Measurements from ENCODE around the gene TBC1D17.

- no peak for TF ChIP-seq EP300 (IDR thresholded peaks at IDR 0.05)
- TF ChIP-seq CTCF (IDR thresholded peaks at IDR 0.05) = no peak
These were observed 1.9 kb downstream of the TBC1D17 start for GRCh38 chr19:49879243-49879963.

Data from stomach (tissue), 4 donors.